HepG2 (cell line): ENCODE results near the gene SULT1A3. TPM values are rescaled to one million over a fixed set of nuclear protein-coding genes. Genes with fewer than 3 reads are reported as not detected.

ENCODE experiments used
- CEBPB ChIP-seq: IDR thresholded peaks from 2 replicates; pipeline ENCODE4 v1.6.1; 2011; ENCODE audit warnings: low read depth, low read length, improper control_type of control experiment, borderline replicate concordance
- DPF2 ChIP-seq: sonication (generic); formaldehyde crosslinking; IDR thresholded peaks from 2 replicates; pipeline ENCODE4 v1.4.0; 2020; ENCODE audit warnings: mild to moderate bottlenecking, low read depth, missing genetic modification reagents, borderline replicate concordance
- ETV6 ChIP-seq: sonication (generic); formaldehyde crosslinking; conservative IDR thresholded peaks from 2 replicates; pipeline ENCODE4 v1.4.0; 2020; ENCODE audit warnings: missing genetic modification reagents
- GFI1 ChIP-seq: sonication (generic); formaldehyde crosslinking; IDR thresholded peaks from 2 replicates; pipeline ENCODE4 v1.5.0; 2020; ENCODE audit warnings: missing genetic modification reagents, mild to moderate bottlenecking, borderline replicate concordance
- MYC ChIP-seq: sonication (generic); formaldehyde crosslinking; IDR thresholded peaks from 2 replicates; pipeline ENCODE4 v1.9.0; 2021; ENCODE audit warnings: missing genetic modification reagents, borderline replicate concordance
- POLR2G ChIP-seq: fragments of 200-400 bp; formaldehyde crosslinking; IDR thresholded peaks from 2 replicates; pipeline ENCODE4 v1.6.1; 2018; ENCODE audit warnings: mild to moderate bottlenecking, low read depth, low read length, moderate library complexity
- SMC3 ChIP-seq: IDR thresholded peaks from 2 replicates; pipeline ENCODE4 v1.6.1; 2011; ENCODE audit warnings: low read length, improper control_type of control experiment
- ZFP62 ChIP-seq: sonication (generic); formaldehyde crosslinking; IDR thresholded peaks from 2 replicates; pipeline ENCODE4 v1.4.0; 2020; ENCODE audit warnings: missing genetic modification reagents
- ZNF33B ChIP-seq: sonication (generic); formaldehyde crosslinking; IDR thresholded peaks from 2 replicates; pipeline ENCODE4 v1.5.1; 2020; ENCODE audit warnings: mild to moderate bottlenecking, missing genetic modification reagents
- ZNF510 ChIP-seq: sonication (generic); formaldehyde crosslinking; IDR thresholded peaks from 2 replicates; pipeline ENCODE4 v1.4.0; 2020; ENCODE audit warnings: low read depth, mild to moderate bottlenecking, missing genetic modification reagents
- ZNF547 ChIP-seq: sonication (generic); formaldehyde crosslinking; IDR thresholded peaks from 2 replicates; pipeline ENCODE4 v1.5.1; 2020; ENCODE audit warnings: mild to moderate bottlenecking, missing genetic modification reagents
- ZNF607 ChIP-seq: sonication (generic); formaldehyde crosslinking; IDR thresholded peaks from 2 replicates; pipeline ENCODE4 v1.5.1; 2020; ENCODE audit warnings: missing genetic modification reagents, mild to moderate bottlenecking, borderline replicate concordance
- ZNF629 ChIP-seq: sonication (generic); formaldehyde crosslinking; conservative IDR thresholded peaks from 2 replicates; pipeline ENCODE4 v1.5.0; 2020; ENCODE audit warnings: missing genetic modification reagents
- polyA plus RNA-seq, 8 experiments: library from polyadenylated mRNA; depleted of rRNA in 3 of 8; stranded (reverse) in 7 of 8; unstranded in 1 of 8; fragments of >200 nt; fragmentation: Illumina TruSeq in 4 of 8; extraction: Trizol in 4 of 8; gene quantifications; 2 replicates each; pipeline versions ENCODE4 v1.2.1 to v1.2.3, GENCODE V29; 2011 to 2016; ENCODE audit warnings: low read depth in 4 of 8, missing spikeins in 1 of 8, mixed read lengths in 1 of 8; ENCODE audit not compliant: insufficient read depth in 1 of 8
- total RNA-seq, 5 experiments: library from RNA; depleted of rRNA; stranded (reverse); fragments of >200 nt; fragmentation: Illumina TruSeq; extraction: Trizol; gene quantifications; 2 replicates each; pipeline ENCODE4 v1.2.3, GENCODE V29; 2016; ENCODE audit warnings: low read depth in 1 of 5
- TF ChIP-seq, protein P1 (sequence below): sonication (generic); formaldehyde crosslinking; IDR thresholded peaks from 2 replicates; pipeline ENCODE4 v1.4.0; 2020; ENCODE audit warnings: mild to moderate bottlenecking, low read depth, missing genetic modification reagents
- TF ChIP-seq, protein P2 (sequence below): sonication (generic); formaldehyde crosslinking; IDR thresholded peaks from 2 replicates; pipeline ENCODE4 v1.8.1; 2023; ENCODE audit warnings: mild to moderate bottlenecking, inconsistent platforms, moderate library complexity, missing genetic modification reagents, borderline replicate concordance
- TF ChIP-seq, protein P3 (sequence below): sonication (generic); formaldehyde crosslinking; IDR thresholded peaks from 2 replicates; pipeline ENCODE4 v1.4.0; 2020; ENCODE audit warnings: mild to moderate bottlenecking, missing genetic modification reagents
- TF ChIP-seq, protein P4 (sequence below): sonication (generic); formaldehyde crosslinking; IDR thresholded peaks from 2 replicates; pipeline ENCODE4 v1.4.0; 2020; ENCODE audit warnings: mild to moderate bottlenecking, missing genetic modification reagents

Gene SULT1A3
- total and polyA plus RNA-seq, 2 of the 13 experiments (the other 11 are each of a cell fraction or from before 2014, with no cell fraction given) = 21.0 to 28.3 TPM

DNA sequence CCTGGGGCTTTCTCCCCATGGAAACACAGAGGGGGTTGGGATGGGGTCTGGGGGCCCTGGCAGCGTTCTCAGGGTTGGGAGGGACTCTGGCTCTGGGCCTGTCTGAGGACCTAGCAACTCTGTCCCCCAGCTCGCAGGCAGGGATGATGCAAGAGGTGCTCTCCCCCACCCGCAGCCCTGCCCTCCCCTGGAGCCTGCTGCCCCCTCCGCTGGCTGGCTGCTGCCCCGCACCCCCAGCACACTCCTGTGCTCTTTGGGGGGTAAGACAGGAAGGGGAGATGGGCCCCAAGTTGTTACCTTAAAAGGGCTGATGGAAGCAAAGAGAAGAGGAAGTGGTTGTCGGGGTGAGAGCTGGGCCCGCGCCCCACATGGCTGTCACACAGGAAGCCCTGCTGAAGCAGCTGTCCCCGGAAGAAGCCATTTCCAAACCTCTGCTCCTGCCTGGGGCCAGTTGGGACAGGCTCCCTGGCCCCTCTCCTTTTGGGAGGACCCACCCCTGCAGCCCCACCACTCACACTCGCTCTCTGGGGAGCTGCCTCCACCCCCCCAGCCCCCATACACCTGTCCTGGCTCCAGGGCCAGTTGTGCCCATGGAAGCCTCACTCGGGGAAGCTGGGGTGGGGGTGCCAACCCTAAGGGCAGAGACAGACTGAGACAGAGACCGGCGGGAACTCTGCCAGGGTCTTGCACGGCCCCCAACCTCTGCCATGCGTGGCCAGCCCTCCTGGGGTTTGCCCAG, 13.2 kb upstream of the SULT1A3 start (continued):
- TF ChIP-seq SMC3 = no peak
- no peak for TF ChIP-seq MYC (CRISPR knock-in tag)
- no peak for TF ChIP-seq ZNF510 (CRISPR knock-in tag)
- no peak for TF ChIP-seq GFI1 (CRISPR knock-in tag)
- TF ChIP-seq ZFP62 (CRISPR knock-in tag) = no peak
- TF ChIP-seq ETV6 (CRISPR knock-in tag) = no peak
- TF ChIP-seq, protein P1, sequence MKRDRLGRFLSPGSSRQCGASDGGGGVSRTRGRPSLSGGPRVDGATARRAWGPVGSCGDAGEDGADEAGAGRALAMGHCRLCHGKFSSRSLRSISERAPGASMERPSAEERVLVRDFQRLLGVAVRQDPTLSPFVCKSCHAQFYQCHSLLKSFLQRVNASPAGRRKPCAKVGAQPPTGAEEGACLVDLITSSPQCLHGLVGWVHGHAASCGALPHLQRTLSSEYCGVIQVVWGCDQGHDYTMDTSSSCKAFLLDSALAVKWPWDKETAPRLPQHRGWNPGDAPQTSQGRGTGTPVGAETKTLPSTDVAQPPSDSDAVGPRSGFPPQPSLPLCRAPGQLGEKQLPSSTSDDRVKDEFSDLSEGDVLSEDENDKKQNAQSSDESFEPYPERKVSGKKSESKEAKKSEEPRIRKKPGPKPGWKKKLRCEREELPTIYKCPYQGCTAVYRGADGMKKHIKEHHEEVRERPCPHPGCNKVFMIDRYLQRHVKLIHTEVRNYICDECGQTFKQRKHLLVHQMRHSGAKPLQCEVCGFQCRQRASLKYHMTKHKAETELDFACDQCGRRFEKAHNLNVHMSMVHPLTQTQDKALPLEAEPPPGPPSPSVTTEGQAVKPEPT (CRISPR knock-in tag) = no peak
- TF ChIP-seq ZNF607 = no peak
- TF ChIP-seq, protein P2, sequence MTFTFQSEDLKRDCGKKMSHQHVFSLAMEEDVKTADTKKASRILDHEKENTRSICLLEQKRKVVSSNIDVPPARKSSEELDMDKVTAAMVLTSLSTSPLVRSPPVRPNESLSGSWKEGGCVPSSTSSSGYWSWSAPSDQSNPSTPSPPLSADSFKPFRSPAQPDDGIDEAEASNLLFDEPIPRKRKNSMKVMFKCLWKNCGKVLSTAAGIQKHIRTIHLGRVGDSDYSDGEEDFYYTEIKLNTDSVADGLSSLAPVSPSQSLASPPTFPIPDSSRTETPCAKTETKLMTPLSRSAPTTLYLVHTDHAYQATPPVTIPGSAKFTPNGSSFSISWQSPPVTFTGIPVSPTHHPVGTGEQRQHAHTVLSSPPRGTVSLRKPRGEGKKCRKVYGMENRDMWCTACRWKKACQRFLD (CRISPR knock-in tag) = no peak
- TF ChIP-seq, protein P3, sequence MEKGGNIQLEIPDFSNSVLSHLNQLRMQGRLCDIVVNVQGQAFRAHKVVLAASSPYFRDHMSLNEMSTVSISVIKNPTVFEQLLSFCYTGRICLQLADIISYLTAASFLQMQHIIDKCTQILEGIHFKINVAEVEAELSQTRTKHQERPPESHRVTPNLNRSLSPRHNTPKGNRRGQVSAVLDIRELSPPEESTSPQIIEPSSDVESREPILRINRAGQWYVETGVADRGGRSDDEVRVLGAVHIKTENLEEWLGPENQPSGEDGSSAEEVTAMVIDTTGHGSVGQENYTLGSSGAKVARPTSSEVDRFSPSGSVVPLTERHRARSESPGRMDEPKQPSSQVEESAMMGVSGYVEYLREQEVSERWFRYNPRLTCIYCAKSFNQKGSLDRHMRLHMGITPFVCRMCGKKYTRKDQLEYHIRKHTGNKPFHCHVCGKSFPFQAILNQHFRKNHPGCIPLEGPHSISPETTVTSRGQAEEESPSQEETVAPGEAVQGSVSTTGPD (CRISPR knock-in tag) = no peak
- TF ChIP-seq ZNF629 (CRISPR knock-in tag) = no peak
- TF ChIP-seq POLR2G = no peak
- TF ChIP-seq, protein P4, sequence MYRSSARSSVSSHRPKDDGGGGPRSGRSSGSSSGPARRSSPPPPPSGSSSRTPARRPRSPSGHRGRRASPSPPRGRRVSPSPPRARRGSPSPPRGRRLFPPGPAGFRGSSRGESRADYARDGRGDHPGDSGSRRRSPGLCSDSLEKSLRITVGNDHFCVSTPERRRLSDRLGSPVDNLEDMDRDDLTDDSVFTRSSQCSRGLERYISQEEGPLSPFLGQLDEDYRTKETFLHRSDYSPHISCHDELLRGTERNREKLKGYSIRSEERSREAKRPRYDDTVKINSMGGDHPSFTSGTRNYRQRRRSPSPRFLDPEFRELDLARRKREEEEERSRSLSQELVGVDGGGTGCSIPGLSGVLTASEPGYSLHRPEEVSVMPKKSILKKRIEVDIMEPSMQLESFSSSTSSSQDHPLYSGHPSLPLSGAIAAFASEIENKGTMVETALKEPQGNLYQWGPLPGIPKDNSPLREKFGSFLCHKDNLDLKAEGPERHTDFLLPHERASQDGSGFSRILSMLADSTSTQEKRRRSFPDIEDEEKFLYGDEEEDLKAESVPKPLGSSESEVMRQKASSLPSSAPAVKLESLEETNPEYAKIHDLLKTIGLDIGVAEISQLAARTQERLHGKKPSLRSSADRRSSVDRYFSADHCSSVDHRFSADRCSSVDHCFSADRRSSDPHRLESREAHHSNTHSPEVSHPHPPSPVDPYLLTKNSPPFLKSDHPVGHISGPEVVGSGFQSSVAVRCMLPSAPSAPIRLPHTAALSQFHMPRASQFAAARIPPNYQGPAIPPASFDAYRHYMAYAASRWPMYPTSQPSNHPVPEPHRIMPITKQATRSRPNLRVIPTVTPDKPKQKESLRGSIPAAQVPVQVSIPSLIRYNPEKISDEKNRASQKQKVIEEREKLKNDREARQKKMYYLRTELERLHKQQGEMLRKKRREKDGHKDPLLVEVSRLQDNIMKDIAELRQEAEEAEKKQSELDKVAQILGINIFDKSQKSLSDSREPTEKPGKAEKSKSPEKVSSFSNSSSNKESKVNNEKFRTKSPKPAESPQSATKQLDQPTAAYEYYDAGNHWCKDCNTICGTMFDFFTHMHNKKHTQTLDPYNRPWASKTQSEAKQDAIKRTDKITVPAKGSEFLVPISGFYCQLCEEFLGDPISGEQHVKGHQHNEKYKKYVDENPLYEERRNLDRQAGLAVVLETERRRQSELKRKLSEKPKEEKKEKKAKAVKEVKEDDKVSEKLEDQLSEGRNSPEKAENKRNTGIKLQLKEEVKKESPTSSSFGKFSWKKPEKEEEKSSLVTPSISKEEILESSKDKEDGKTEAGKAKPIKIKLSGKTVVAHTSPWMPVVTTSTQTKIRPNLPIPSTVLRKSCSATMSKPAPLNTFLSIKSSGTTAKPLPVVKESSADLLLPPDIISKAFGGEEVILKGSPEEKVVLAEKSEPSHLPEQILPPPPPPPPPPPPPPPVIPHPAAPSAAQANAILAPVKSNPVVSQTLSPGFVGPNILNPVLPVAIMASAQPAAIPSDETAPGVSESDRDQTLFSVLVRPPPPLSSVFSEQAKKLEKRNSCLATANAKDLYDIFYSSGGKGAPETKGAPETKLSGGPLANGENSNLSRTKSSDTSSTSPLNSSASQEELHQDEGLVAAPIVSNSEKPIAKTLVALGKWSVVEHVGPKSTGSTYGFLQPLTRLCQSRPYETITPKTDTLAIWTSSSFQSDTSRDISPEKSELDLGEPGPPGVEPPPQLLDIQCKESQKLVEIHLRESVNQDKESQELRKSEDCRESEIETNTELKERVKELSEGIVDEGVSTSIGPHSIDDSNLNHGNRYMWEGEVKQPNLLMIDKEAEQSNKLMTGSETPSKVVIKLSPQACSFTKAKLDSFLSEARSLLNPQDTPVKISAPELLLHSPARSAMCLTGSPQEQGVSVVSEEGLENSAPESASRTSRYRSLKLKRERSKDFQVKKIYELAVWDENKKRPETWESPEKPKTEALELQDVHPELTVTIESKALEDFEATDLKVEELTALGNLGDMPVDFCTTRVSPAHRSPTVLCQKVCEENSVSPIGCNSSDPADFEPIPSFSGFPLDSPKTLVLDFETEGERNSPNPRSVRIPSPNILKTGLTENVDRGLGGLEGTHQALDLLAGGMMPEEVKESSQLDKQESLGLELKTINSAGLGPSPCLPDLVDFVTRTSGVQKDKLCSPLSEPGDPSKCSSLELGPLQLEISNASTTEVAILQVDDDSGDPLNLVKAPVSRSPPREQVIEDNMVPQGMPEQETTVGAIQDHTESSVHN (CRISPR knock-in tag) = no peak
- no peak for TF ChIP-seq ZNF547
- 0 out of 2 replicates have a peak, but pooled peaks have one; percentile 31 for TF ChIP-seq CEBPB
- no peak for TF ChIP-seq DPF2 (CRISPR knock-in tag)
- TF ChIP-seq ZNF33B (CRISPR knock-in tag) = no peak
